Stimulated activated CD4-positive, alpha-beta T cell treated with anti-CD3 and anti-CD28 coated beads, TNF-alpha, amount 100 ng/mL, for 1 hour (primary cell): Measurements from ENCODE around the gene GABRA6.
"Not testable (repeated sequence)": the region's sequence is repeated elsewhere in the genome, so short reads cannot be mapped to it uniquely, and the experiment has no call there.

Experiments used
- DNase-seq, 3 donors: peaks; one replicate each; pipeline ENCODE4 v3.0.0-alpha.2; 2020; ENCODE audit warnings: low read depth in 3 of 3, low spot score in 1 of 3

The GABRA6 gene

DNA sequence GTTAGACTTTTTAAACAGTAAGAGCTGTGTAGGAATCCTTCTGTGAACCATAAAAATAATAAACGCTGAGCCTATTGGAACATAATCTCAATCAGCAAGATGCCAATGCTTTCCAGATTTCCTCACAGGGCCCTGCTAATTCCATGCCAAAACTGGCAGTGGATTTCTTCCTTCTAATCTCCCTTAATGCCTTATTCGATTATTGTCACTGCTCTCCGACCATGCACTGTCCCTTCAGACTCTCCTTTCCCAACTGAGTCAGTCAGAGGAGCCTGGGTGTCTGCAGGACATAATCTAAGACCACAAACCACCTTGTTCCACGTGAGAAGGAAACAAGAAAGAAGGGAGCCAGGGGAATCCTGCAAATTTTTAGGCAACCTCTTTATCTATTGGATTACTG, at the start of gene GABRA6:
GABRA6 (plus strand) TSS at position 261 of the 400 bp plus-strand sequence. CDS start 269 bp downstream, outside the sequence.
- no peak for DNase-seq

DNA sequence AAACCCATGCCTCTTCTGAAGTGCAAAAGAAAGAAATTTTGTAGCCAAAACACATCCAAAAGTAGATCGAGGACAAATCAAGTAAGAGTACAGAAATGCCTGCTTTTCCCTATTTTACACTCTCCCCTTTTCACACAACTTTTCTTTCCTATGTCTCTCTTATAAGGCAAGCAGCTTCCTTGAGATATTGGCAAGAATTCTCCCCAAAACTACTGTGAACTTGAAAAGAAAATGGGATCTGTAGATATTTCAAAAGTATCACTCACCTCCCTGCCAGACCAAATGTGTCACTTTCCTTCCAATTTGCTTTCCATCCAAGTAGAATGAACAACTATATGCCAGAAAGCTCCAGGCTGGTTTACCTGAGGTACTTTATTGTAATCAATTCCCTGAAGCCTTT, 47.9 kb upstream of the GABRA6 start:
- DNase-seq = no peak

DNA sequence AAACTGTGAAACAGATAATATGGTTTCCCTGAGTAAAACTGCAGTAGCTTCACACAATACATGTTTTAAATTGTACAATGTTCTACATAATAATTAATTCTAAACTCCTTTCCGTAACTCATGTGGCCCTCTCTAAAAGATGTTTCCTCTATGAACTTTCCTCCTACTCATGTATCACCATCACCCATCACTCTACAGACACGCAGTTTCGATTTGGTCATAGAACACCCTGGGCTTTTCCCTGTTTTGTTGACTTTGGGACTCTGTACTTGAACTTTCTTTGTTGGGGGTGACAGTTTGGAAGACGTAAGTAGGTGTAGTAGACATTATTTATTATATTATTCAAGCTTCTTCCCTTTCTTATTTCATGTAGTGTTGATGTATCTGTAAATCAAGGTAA, 44.1 kb upstream of the GABRA6 start:
- DNase-seq = no peak

DNA sequence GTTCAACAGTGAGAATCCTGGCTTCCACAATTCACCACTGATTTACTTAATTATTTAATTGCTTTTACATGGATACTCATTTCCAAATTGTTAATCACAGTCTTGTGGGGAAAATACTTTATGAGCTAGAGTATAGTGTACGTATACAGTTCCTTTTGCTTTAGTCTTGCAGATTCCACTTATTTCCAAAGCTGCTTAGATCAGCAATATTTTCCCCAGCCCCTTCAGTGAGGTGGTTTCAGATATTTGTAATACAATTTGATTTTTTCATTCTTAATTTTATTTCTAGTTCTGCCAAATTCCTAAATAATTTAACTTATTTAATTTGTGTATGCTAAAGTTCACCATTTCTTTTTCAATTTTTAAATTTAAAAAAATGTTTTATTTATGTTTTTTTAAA, 40.3 kb upstream of the GABRA6 start:
- DNase-seq = no peak

DNA sequence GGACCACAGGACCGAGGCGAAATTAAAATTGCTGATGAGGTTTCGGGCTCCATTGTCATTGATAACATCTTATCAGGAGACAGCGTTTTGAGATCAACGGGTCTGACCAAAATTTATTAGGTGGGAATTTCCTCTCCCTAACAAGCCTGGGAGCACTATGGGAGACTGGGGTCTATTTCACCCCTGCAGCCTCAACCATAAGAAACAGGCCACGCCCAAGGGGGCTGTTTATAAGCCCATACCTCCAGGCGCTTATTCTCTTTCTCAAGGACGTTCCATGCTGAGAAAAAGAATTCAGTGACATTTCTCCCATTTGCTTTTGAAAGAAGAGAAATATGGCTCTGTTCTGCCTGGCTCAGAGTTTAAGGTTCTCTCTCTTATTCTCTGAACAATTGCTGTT, 33.6 kb upstream of the GABRA6 start:
- DNase-seq = not testable (repeated sequence)

DNA sequence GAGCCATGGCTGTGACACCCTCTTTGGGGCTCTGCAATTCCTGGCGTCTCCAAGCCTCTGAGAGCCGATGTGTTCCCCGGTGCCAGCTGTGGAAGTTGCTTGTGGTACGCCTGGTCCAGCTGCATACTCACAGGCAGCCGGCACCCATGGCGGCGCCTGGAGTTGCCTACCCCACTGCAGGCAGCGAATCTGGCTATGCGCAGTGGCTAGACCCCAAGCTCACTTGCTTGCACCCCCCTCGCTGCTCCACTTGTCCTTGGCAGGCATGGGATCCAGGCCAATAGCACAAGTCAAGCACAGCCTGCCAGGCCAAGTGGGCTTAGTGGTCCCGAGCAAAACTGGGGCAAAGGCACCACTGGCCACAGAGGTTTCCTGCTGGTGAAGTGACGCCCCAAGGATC, 24.7 kb upstream of the GABRA6 start:
- DNase-seq = no peak

- no peak for DNase-seq
These were observed 22.1 kb upstream of the GABRA6 start for GRCh38 chr5:161663431-161663830.

- DNase-seq = no peak
These were observed 9.4 kb upstream of the GABRA6 start for GRCh38 chr5:161676103-161676502.

- no peak for DNase-seq
These were observed 628 bp downstream of the GABRA6 start for GRCh38 chr5:161686149-161686548.

- no peak for DNase-seq
These were observed 1.4 kb downstream of the GABRA6 start for GRCh38 chr5:161686881-161687280.

GRCh38 chr5:161687316-161687715, 1.8 kb downstream of the GABRA6 start:
- DNase-seq = no peak

DNA sequence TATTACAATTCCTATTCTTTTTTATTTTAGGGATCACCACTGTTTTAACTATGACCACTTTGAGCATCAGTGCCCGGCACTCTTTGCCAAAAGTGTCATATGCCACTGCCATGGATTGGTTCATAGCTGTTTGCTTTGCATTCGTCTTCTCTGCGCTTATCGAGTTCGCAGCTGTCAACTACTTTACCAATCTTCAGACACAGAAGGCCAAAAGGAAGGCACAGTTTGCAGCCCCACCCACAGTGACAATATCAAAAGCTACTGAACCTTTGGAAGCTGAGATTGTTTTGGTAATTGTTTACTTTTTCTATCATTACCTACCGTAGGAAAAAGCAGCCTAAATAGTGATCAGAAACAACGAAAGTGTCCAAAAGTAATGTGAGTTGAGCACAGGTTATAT, 6.4 kb downstream of the GABRA6 start:
- DNase-seq = no peak

DNA sequence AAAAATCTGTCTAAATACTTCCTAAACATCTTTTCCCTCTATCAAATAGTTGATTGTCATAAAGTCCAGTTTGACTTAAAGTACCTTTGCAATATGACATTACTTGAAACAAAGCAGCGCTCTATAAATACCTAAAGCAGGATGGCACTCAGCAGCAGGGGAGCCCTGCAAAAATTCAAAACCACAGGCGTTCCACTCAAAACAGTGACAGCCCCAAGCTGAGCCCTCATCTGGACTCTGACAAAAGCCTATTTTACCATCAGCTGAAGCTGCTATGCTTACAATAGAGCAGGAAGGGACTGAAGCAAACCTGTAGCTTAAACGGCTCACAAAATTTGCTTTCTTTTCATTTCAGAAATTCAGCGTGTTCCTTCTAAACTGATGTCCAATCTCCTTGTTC, 11.5 kb downstream of the GABRA6 start:
- DNase-seq = no peak

DNA sequence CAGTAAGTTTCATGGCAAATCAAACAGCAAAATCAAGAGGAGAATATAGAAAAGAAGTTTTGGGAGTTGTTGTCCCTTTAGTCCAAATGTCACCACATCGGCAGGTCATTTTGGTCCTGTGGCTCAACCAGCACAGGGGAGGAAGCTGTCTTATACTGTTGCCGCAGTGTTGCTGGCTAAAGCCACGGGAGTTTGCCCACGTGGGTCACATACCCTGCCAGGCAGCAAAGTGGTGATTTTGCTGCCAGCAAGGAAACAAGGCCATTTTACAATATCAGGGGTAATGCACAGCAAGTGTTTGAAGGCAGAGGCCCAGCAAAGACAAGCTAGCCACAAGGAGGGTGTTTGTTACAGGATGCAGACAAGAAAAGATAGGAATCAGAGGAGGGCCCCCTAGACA, 14.5 kb downstream of the GABRA6 start:
- no peak for DNase-seq

DNA sequence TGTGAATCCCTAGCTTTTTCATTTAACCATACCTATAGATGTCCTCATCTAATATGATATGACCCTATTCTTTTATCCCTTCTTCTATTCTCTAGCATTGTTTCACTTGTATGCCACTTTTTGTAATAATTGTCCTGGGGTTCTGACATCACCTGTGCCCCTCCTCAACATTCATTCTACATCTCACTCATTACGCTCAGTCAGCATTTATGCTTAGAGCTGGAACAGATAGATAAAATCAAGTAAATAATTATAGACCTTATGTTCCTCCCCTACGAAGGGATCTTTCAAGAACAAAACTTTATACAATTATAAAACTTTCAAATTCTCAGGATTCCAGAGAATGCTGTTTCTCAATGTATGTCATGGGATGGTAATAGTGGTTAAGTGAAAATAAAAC, 18.0 kb downstream of the GABRA6 start:
- DNase-seq = no peak

GRCh38 chr5:161707382-161707781, 21.9 kb downstream of the GABRA6 start:
- no peak for DNase-seq

DNA sequence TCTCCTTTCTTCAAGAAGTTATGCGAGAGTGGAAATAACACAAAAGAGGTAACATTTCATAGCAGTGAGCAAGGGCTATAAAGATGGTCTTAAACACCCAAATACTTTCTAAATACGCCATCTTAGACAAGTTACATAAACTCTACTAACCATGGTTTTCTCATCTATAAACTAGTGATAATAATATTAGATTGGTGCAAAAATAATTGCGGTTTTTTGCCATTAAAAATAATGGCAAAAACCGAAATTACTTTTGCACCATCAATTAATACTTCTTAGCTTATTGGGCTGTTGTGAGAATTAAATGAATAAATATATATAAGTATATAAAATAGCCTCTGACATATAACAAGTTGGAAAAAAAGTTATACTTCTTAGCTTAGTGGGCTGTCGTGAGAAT, 23.7 kb downstream of the GABRA6 start:
- no peak for DNase-seq

DNA sequence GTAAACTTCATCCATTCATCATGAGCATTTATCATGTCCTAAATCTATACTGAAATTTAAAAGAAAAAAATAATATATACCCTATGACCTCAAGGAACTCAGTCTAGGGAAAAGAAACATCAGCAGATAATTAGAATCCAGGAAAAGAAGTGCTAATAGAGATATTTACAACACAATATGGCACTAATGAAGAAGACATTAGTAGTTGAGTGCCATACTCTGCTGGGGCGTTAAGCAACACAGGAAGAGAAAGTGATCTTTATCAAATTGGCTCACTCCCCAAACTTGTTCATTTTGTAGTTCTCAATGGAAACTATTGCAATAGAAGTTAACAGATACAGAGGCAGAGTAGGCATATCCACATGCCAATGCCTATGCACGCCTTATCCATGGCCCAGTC, 27.5 kb downstream of the GABRA6 start:
- DNase-seq = no peak

DNA sequence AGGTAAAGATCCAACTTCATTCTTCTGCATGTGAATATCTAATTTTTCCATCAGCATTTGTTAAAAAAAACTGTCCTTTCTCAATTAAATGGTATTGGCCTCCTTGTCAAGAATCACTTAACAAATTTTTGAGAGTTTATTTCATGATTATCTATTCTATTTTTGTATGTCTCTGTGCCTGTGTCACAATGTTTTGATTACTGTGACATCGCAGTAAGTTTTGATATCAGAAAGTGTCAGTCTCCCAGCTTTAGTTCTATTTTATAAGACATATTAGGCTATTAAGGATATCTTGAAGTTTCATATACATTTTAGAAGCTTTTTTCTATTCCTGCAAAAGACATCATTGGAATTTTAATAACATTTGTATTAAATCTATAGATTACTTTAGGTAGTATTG, 33.6 kb downstream of the GABRA6 start:
- no peak for DNase-seq

DNA sequence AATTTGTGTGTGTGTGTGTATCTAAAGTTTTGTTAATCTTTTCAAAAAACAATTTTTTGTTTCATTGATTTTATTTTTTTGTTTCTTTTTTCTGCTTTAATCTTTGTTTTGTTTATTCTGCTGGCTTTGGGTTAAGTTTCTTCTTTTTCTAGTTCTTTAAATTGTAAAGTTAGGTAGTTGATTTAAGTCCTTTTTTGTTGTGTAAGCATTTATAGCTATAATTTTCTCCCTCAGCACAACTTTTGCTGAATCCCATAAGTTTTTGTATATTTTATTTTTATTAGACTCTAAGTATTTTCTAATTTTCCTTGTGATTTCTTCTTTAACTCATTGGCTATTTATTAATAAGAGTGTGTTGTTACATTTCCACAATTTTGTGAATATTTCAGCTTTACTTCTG, 34.9 kb downstream of the GABRA6 start:
- no peak for DNase-seq

- no peak for DNase-seq
These were observed 49.2 kb downstream of the GABRA6 start for GRCh38 chr5:161734741-161735140.

- DNase-seq = no peak
These were observed 54.9 kb downstream of the GABRA6 start for GRCh38 chr5:161740433-161740832.

DNA sequence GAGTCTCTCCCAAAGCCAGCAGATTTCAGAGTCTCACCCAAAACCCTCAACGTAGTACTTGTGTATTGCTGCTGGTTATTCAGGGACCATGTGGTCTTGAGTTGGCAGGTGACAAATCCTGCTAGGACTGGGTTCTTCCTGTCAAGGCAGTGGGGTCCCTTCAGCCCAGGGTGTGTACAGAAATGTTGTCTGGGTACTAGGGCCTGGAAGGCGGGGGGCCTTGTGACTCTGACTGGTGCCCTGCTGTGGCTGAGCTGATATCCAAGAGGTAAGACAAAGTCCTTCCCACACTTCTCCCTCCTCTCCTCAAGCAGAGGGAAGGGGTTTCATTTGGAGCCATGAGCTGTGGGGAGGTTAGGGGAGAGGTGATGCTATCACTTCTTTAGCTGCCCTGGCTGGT, 58.8 kb downstream of the GABRA6 start:
- no peak for DNase-seq

GRCh38 chr5:161745392-161745791, 59.9 kb downstream of the GABRA6 start:
- no peak for DNase-seq
